Hepatocyte (in vitro differentiated cells): Measurements from ENCODE around the gene SDF2L1. TPM values are rescaled to one million over a fixed set of nuclear protein-coding genes. Genes with fewer than 3 reads are reported as not detected.
A peak's percentile ranks its signal among the peaks of the same experiment; 100 is the strongest.
"Not testable (repeated sequence)": the region's sequence is repeated elsewhere in the genome, so short reads cannot be mapped to it uniquely, and the experiment has no call there.

ENCODE experiments used
- DNase-seq: peaks from one replicate; pipeline ENCODE4 v3.0.0-alpha.2; 2016; ENCODE audit warnings: low spot score
- H2AFZ ChIP-seq: fragments of 200-600 bp; sonication (generic); 2 replicates; pipeline ENCODE4 v1.6.0; 2016; ENCODE audit warnings: antibody characterized with exemption, mild to moderate bottlenecking
- H3K27ac ChIP-seq: fragments of 200-600 bp; sonication (generic); 2 replicates; pipeline ENCODE4 v1.5.1; 2016; ENCODE audit warnings: mild to moderate bottlenecking
- H3K27me3 ChIP-seq: fragments of 200-600 bp; sonication (generic); 2 replicates; pipeline ENCODE4 v1.6.1; 2016
- H3K36me3 ChIP-seq: fragments of 200-600 bp; sonication (generic); replicated peaks from 2 replicates; pipeline ENCODE4 v1.5.1; 2016; ENCODE audit warnings: low read depth; ENCODE audit not compliant: insufficient read depth
- H3K4me1 ChIP-seq: fragments of 200-600 bp; sonication (generic); 2 replicates; pipeline ENCODE4 v1.5.1; 2016; ENCODE audit warnings: mild to moderate bottlenecking, moderate library complexity; ENCODE audit not compliant: insufficient read depth
- H3K4me2 ChIP-seq: fragments of 200-600 bp; sonication (generic); 2 replicates; pipeline ENCODE4 v1.6.0; 2016
- H3K4me3 ChIP-seq: fragments of 200-600 bp; sonication (generic); 2 replicates; pipeline ENCODE4 v1.5.1; 2016; ENCODE audit warnings: mild to moderate bottlenecking
- H3K79me2 ChIP-seq: fragments of 200-600 bp; sonication (generic); 2 replicates; pipeline ENCODE4 v1.6.0; 2017; ENCODE audit warnings: mild to moderate bottlenecking
- H3K9me2 ChIP-seq: fragments of 200-600 bp; sonication (generic); replicated peaks from 2 replicates; pipeline ENCODE4 v1.6.0; 2017; ENCODE audit warnings: mild to moderate bottlenecking; ENCODE audit not compliant: insufficient read depth
- H3K9me3 ChIP-seq: fragments of 200-600 bp; sonication (generic); 2 replicates; pipeline ENCODE4 v1.5.1; 2016; ENCODE audit warnings: low read depth, mild to moderate bottlenecking
- H4K20me1 ChIP-seq: fragments of 200-600 bp; sonication (generic); 2 replicates; pipeline ENCODE4 v1.6.0; 2016; ENCODE audit warnings: mild to moderate bottlenecking; ENCODE audit not compliant: insufficient read depth, poor library complexity, severe bottlenecking
- CTCF ChIP-seq: fragments of 200-600 bp; sonication (generic); IDR thresholded peaks from 2 replicates; pipeline ENCODE4 v1.5.1; 2016; ENCODE audit warnings: antibody characterized with exemption, mild to moderate bottlenecking; ENCODE audit not compliant: poor library complexity
- EZH2 ChIP-seq: fragments of 200-600 bp; sonication (generic); IDR thresholded peaks from 2 replicates; pipeline ENCODE4 v1.6.1; 2016; ENCODE audit warnings: antibody characterized with exemption, mild to moderate bottlenecking, borderline replicate concordance
- EZH2phosphoT487 ChIP-seq: fragments of 200-600 bp; sonication (generic); IDR thresholded peaks from one replicate; pipeline ENCODE4 v1.6.1; 2018; ENCODE audit warnings: antibody characterized with exemption, mild to moderate bottlenecking, low read depth, moderate library complexity; ENCODE audit not compliant: unreplicated experiment, severe bottlenecking
- WGBS: methylation state at CpG from one replicate; pipeline ENCODE4 v1.1.6; 2016; ENCODE audit warnings: low lambda C conversion rate; ENCODE audit errors: missing lambda C conversion rate; 5-methylcytosine and 5-hydroxymethylcytosine counted together
- polyA plus RNA-seq: library from polyadenylated mRNA; unstranded; fragments of >200 nt; fragmentation: Nextera tagmentation; extraction: Ambion mirVana; gene quantifications from 2 replicates; pipeline ENCODE4 v1.2.1, GENCODE V29; 2016
- total RNA-seq: library from RNA; depleted of rRNA; stranded (reverse); fragments of >200 nt; gene quantifications from 2 replicates; pipeline ENCODE4 v1.2.3, GENCODE V29; 2014

SDF2L1 gene
- total and polyA plus RNA-seq, 2 experiments from 2014 or later: 38.2 to 139 TPM

GRCh38 chr22:21677606-21678443 is 35.7 kb downstream of the SDF2L1 start:
- no peaks in the 10 kb centered on the region for H3K9me2 ChIP-seq
- no peaks in the 10 kb centered on the region for H3K9me3 ChIP-seq
- H3K4me1 ChIP-seq: no peaks in the 10 kb centered on the region
- peak; percentile 2 for DNase-seq
- 95% methylated on average over 14 of the region's 15 CpGs for WGBS
- H3K4me3 ChIP-seq: no peak overlapping the region
- H3K4me2 ChIP-seq: no peak overlapping the region
- TF ChIP-seq EZH2phosphoT487 (no peak), CTCF (no peak), EZH2 (no peak)
- H3K27me3 ChIP-seq: no peaks in the 10 kb centered on the region
- no peak overlapping the region for H3K27ac ChIP-seq
- H2AFZ ChIP-seq: no peak overlapping the region
- H3K36me3 ChIP-seq: no peaks in the 10 kb centered on the region
- no peaks in the 10 kb centered on the region for H3K79me2 ChIP-seq
- H4K20me1 ChIP-seq: no peaks in the 10 kb centered on the region

GRCh38 chr22:21678842-21679241 is 36.7 kb downstream of the SDF2L1 start:
- H3K27ac ChIP-seq, H3K4me2 ChIP-seq, H3K79me2 ChIP-seq, H3K27me3 ChIP-seq, H4K20me1 ChIP-seq, DNase-seq, H2AFZ ChIP-seq, H3K4me3 ChIP-seq, H3K4me1 ChIP-seq, H3K36me3 ChIP-seq, H3K9me2 ChIP-seq, H3K9me3 ChIP-seq: not testable (repeated sequence)
- WGBS: over 99% methylated on average over 12 of the region's 12 CpGs

DNA sequence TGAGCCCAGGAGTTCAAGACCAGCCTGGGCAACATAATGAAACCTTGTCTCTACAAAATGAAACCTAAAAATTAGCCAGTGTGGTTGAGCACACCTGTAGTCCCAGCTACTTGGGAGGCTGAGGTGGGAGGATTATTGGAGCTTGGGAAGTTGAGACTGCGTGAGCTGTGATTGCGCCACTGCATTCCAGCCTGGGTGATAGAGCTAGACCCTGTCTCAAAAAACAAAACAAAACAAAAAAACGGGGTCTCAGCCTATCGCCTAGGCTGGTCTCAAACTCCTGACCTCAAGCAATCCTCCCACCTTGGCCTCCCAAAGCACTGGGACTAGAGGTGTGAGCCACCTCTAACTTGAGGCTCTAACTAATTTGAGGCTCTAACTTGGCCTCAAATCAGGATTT is 37.3 kb downstream of the SDF2L1 start:
- TF ChIP-seq EZH2: no peak
- no peak for TF ChIP-seq EZH2phosphoT487
- no peak for TF ChIP-seq CTCF
- Histone ChIP-seq H3K4me3 (no peak overlapping the region), H2AFZ (no peak overlapping the region), H4K20me1 (no peaks in the 10 kb centered on the region), H3K79me2 (no peaks in the 10 kb centered on the region), H3K27ac (no peak overlapping the region), H3K9me3 (no peaks in the 10 kb centered on the region), H3K9me2 (no peaks in the 10 kb centered on the region), H3K4me1 (no peaks in the 10 kb centered on the region), H3K4me2 (no peak overlapping the region), H3K36me3 (no peaks in the 10 kb centered on the region), H3K27me3 (no peaks in the 10 kb centered on the region)
- no peak for DNase-seq
- WGBS: 89% methylated on average over 4 of the region's 4 CpGs

DNA sequence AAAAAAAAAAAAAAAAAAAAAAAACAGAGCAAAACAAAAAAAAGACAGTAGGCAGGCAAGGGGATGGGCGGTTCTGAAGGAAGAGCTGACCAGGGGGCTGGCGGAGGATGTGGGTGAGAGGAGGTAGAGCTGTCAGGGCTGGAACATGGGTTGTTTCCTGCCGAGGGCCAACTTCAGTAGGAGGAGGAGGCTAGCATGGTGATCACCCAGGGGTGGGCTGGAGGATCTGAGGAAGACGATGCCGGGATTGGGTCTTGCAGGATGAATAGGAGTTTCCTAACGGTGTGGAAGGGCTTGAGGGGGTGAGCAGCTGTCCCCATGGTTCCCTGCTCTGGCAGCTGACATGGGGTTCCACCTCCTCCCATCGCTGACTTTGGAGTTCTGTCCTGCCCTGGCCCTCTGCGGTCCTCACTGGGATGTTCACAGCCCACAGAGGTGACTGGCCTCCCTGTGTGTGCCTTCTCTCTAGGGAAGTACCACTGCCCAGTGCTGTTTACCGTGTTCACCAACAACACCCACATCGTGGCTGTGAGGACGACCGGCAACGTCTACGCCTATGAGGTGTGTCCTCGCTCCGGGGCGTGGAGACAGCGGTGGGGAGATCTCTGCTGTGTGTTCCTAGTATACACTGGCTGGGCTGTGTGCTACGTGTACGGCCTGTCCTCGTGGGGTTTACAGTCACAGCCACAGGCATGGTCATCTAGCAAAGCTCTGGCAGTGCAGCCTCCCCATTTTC is 38.9 kb downstream of the SDF2L1 start:
- no peaks in the 10 kb centered on the region for H3K4me1 ChIP-seq
- no peaks in the 10 kb centered on the region for H4K20me1 ChIP-seq
- H3K27ac ChIP-seq: no peak overlapping the region
- TF ChIP-seq CTCF: no peak
- no peak for TF ChIP-seq EZH2phosphoT487
- TF ChIP-seq EZH2: no peak
- no peaks in the 10 kb centered on the region for H3K36me3 ChIP-seq
- WGBS: 94% methylated on average over 21 of the region's 21 CpGs
- peak; percentile 2 for DNase-seq
- no peaks in the 10 kb centered on the region for H3K9me2 ChIP-seq
- no peak overlapping the region for H3K4me2 ChIP-seq
- H3K79me2 ChIP-seq: no peaks in the 10 kb centered on the region
- H2AFZ ChIP-seq: no peak overlapping the region
- no peak overlapping the region for H3K4me3 ChIP-seq
- H3K9me3 ChIP-seq: no peaks in the 10 kb centered on the region
- no peaks in the 10 kb centered on the region for H3K27me3 ChIP-seq
